A549 (cell line): ENCODE results near the gene OR14A16. TPM values are rescaled to one million over a fixed set of nuclear protein-coding genes. Genes with fewer than 3 reads are reported as not detected.

Experiments used
- ATAC-seq, 2 experiments: fragments of 200-7000 bp in 1 of 2; fragments of >200 bp in 1 of 2; cut with Nextera tagmentation in 1 of 2; cut with Tn5 transposase in 1 of 2; 3 replicates each; pipeline versions ENCODE4 v1.8.0 to v1.9.1; 2018 to 2020; ENCODE audit warnings: mild to moderate bottlenecking in 1 of 2, moderate library complexity in 1 of 2
- CTCF ChIA-PET: fragments of 300-600 bp; sonication (Branson Sonifier 250); formaldehyde crosslinking; extraction: SDS; loops from one replicate; lab custom pipeline; 2021; ENCODE audit warnings: antibody characterized with exemption, inconsistent platforms; lab: Yijun Ruan, JAX
- POLR2A ChIA-PET: fragments of 350-600 bp; formaldehyde crosslinking; extraction: SDS; loops from one replicate; lab custom pipeline; 2021; ENCODE audit warnings: antibody characterized with exemption, inconsistent platforms; lab: Yijun Ruan, JAX
- DNase-seq, 2 experiments: peaks; one replicate each; pipeline versions ENCODE4 v3.0.0 to v3.0.0-alpha.2; 2011 to 2016; ENCODE audit warnings: low read depth in 1 of 2, low spot score in 1 of 2
- FAIRE-seq: peaks from 2 replicates; lab custom pipeline; 2011; peaks lifted over from hg19 to GRCh38; lab: Jason Lieb, UNC
- H3K27ac ChIP-seq, 2 experiments: fragments of >200 bp; sonication (Bioruptor Twin); formaldehyde crosslinking; 3 replicates each; pipeline ENCODE4 v1.5.1; 2016 to 2017
- H3K4me1 ChIP-seq: fragments of >200 bp; sonication (Bioruptor Twin); formaldehyde crosslinking; 3 replicates; pipeline ENCODE4 v1.6.1; 2016
- H3K4me2 ChIP-seq: fragments of >200 bp; sonication (Bioruptor Twin); formaldehyde crosslinking; 3 replicates; pipeline ENCODE4 v1.6.1; 2016
- H3K4me3 ChIP-seq: fragments of >200 bp; sonication (Bioruptor Twin); formaldehyde crosslinking; 3 replicates; pipeline ENCODE4 v1.5.1; 2016
- H3K9me3 ChIP-seq: fragments of >200 bp; sonication (Bioruptor Twin); formaldehyde crosslinking; 3 replicates; pipeline ENCODE4 v1.6.1; 2016
- CBX2 ChIP-seq: fragments of 200-600 bp; sonication (generic); IDR thresholded peaks from 2 replicates; pipeline ENCODE4 v1.6.1; 2016; ENCODE audit warnings: low read depth, mild to moderate bottlenecking, borderline replicate concordance
- CBX8 ChIP-seq: fragments of 200-600 bp; sonication (generic); IDR thresholded peaks from 2 replicates; pipeline ENCODE4 v1.6.1; 2016
- CHD2 ChIP-seq: fragments of 150-350 bp; IDR thresholded peaks from 2 replicates; pipeline ENCODE4 v1.6.1; 2014; ENCODE audit warnings: low read length; ENCODE audit not compliant: partially characterized antibody
- CHD4 ChIP-seq: fragments of 200-600 bp; sonication (generic); IDR thresholded peaks from 2 replicates; pipeline ENCODE4 v1.6.1; 2016; ENCODE audit warnings: antibody characterized with exemption, mild to moderate bottlenecking, borderline replicate concordance
- EHMT2 ChIP-seq: fragments of 200-600 bp; sonication (generic); IDR thresholded peaks from 2 replicates; pipeline ENCODE4 v1.6.1; 2016; ENCODE audit warnings: antibody characterized with exemption, low read depth, mild to moderate bottlenecking, moderate library complexity
- EP300 ChIP-seq, 2 experiments: fragments of >200 bp; sonication (Bioruptor Twin); formaldehyde crosslinking; IDR thresholded peaks; 2 replicates in 1 of 2; 3 replicates in 1 of 2; pipeline ENCODE4 v1.6.1; 2016 to 2017
- FOSL2 ChIP-seq, 2 experiments: fragments of 450-650 bp in 1 of 2; fragments of >200 bp in 1 of 2; sonication (Bioruptor Twin) in 1 of 2; formaldehyde crosslinking; IDR thresholded peaks; 2 replicates each; pipeline versions ENCODE4 v1.5.0 to v1.6.1; 2016 to 2020; ENCODE audit warnings: mild to moderate bottlenecking in 1 of 2, moderate library complexity in 1 of 2
- FOXS1 ChIP-seq: fragments of 250-450 bp; sonication (Bioruptor Pico); IDR thresholded peaks from 2 replicates; pipeline ENCODE4 v1.5.0; 2020; ENCODE audit warnings: mild to moderate bottlenecking, moderate library complexity
- HDAC2 ChIP-seq: fragments of 200-600 bp; sonication (generic); IDR thresholded peaks from 2 replicates; pipeline ENCODE4 v1.6.1; 2016
- HOXB13 ChIP-seq: fragments of 250-450 bp; sonication (Bioruptor Pico); IDR thresholded peaks from 2 replicates; pipeline ENCODE4 v1.5.0; 2020; ENCODE audit warnings: low read depth, mild to moderate bottlenecking, moderate library complexity
- JUN ChIP-seq, 2 experiments: fragments of >200 bp; sonication (Bioruptor Twin); formaldehyde crosslinking; IDR thresholded peaks; 2 replicates in 1 of 2; 3 replicates in 1 of 2; pipeline ENCODE4 v1.6.1; 2016 to 2017
- KDM5A ChIP-seq: fragments of 200-600 bp; sonication (generic); IDR thresholded peaks from 2 replicates; pipeline ENCODE4 v1.6.1; 2016; ENCODE audit warnings: antibody characterized with exemption, mild to moderate bottlenecking
- MAFK ChIP-seq: fragments of 450-650 bp; IDR thresholded peaks from 2 replicates; pipeline ENCODE4 v1.6.1; 2014; ENCODE audit not compliant: partially characterized antibody
- MAZ ChIP-seq: fragments of 150-350 bp; IDR thresholded peaks from 2 replicates; pipeline ENCODE4 v1.6.1; 2014; ENCODE audit warnings: antibody characterized with exemption, low read depth, low read length, borderline replicate concordance
- NFE2L2 ChIP-seq: fragments of 150-350 bp; conservative IDR thresholded peaks from 2 replicates; pipeline ENCODE4 v1.6.1; 2014; ENCODE audit warnings: low read length
- NPAS2 ChIP-seq: fragments of 250-450 bp; sonication (Bioruptor Pico); IDR thresholded peaks from 2 replicates; pipeline ENCODE4 v1.8.0; 2022; ENCODE audit warnings: mild to moderate bottlenecking, moderate library complexity, borderline replicate concordance
- NR3C1 ChIP-seq: fragments of >200 bp; sonication (Bioruptor Twin); formaldehyde crosslinking; IDR thresholded peaks from 3 replicates; pipeline ENCODE4 v1.6.1; 2017
- PHF8 ChIP-seq: fragments of 200-600 bp; sonication (generic); IDR thresholded peaks from 2 replicates; pipeline ENCODE4 v1.6.1; 2016; ENCODE audit warnings: low read depth, mild to moderate bottlenecking, antibody characterized with exemption, moderate library complexity, borderline replicate concordance
- RNF2 ChIP-seq: fragments of 200-600 bp; sonication (generic); IDR thresholded peaks from 2 replicates; pipeline ENCODE4 v1.6.1; 2016; ENCODE audit warnings: low read depth, mild to moderate bottlenecking, antibody characterized with exemption, moderate library complexity, borderline replicate concordance
- SMC3 ChIP-seq: fragments of >200 bp; sonication (Bioruptor Twin); formaldehyde crosslinking; IDR thresholded peaks from 3 replicates; pipeline ENCODE4 v1.6.1; 2018; ENCODE audit warnings: inconsistent platforms
- TFCP2L1 ChIP-seq: fragments of 250-450 bp; sonication (Bioruptor Pico); IDR thresholded peaks from 2 replicates; pipeline ENCODE4 v1.5.0; 2021; ENCODE audit warnings: mild to moderate bottlenecking
- ZC3H11A ChIP-seq: fragments of 450-650 bp; IDR thresholded peaks from 2 replicates; pipeline ENCODE4 v1.6.1; 2014; ENCODE audit warnings: antibody characterized with exemption, mild to moderate bottlenecking
- ZFP36 ChIP-seq: fragments of 450-650 bp; IDR thresholded peaks from 2 replicates; pipeline ENCODE4 v1.6.1; 2014; ENCODE audit warnings: borderline replicate concordance; ENCODE audit not compliant: partially characterized antibody
- ZSCAN20 ChIP-seq: fragments of 250-450 bp; sonication (Bioruptor Pico); IDR thresholded peaks from 2 replicates; pipeline ENCODE4 v1.8.0; 2022; ENCODE audit warnings: mild to moderate bottlenecking, moderate library complexity
- WGBS: methylation state at CpG from one replicate; pipeline ENCODE4 v1.1.6; 2017; ENCODE audit errors: missing lambda C conversion rate; 5-methylcytosine and 5-hydroxymethylcytosine counted together
- polyA plus RNA-seq, 4 experiments: library from polyadenylated mRNA; depleted of rRNA in 3 of 4; stranded (reverse); fragments of >200 nt; fragmentation: RNase III in 1 of 4; extraction: RNeasy Plus Mini Kit Qiagen cat#74134 plus additional on column Dnase treatment in 1 of 4; gene quantifications; 2 replicates in 3 of 4; 3 replicates in 1 of 4; pipeline ENCODE4 v1.2.3, GENCODE V29; 2011 to 2017
- TF ChIP-seq, protein P1 (sequence below): fragments of 150-350 bp; IDR thresholded peaks from 2 replicates; pipeline ENCODE4 v1.6.1; 2014; ENCODE audit warnings: low read depth, mild to moderate bottlenecking, low read length
- TF ChIP-seq, protein P2 (sequence below): fragments of 450-650 bp; IDR thresholded peaks from 2 replicates; pipeline ENCODE4 v1.6.1; 2014; ENCODE audit warnings: antibody characterized with exemption
- TF ChIP-seq, protein P3 (sequence below): fragments of >200 bp; sonication (Bioruptor Twin); formaldehyde crosslinking; IDR thresholded peaks from 3 replicates; pipeline ENCODE4 v1.5.1; 2016

Gene OR14A16
- polyA plus RNA-seq, 2 of the 4 experiments (the other 2 are of a cell fraction), result not detected

DNA sequence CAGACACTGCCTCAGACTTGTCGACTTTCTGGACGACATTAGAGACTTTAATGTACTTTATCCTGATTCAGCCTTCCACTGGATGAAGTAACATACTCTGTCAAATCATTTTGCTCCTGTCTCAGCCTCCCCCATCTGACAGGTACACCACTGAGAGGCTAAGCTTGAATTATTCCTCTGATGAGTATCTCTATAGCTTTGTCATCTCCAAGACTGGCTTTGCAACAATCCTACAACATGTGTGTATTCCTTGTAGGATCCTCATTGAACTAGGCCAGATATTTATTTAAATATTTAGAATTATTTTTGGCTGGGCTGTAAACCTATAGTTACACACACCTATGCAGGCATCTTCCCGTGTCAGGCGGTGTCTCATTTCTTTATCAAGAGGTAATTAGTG lies 32.0 kb upstream of the OR14A16 start:
- ATAC-seq (no peak), FAIRE-seq (no peak)
- POLR2A ChIA-PET, result no interaction called here
- Histone ChIP-seq H3K9me3 (0 out of 3 replicates have a peak, but pooled peaks cover 5% of the 10 kb centered on the region), H3K4me1 (no peaks in the 10 kb centered on the region)
- CTCF ChIA-PET, result no interaction called here
- 9% methylated on average over 4 of the region's 4 CpGs for WGBS
- TF ChIP-seq FOXS1 (CRISPR knock-in tag) (no peak), PHF8 (no peak), EHMT2 (no peak), HOXB13 (CRISPR knock-in tag) (no peak), CBX8 (no peak), RNF2 (no peak), NFE2L2 (no peak), SMC3 (no peak), HDAC2 (no peak), JUN (IDR thresholded peaks at IDR 0.05) (no peak), MAFK (no peak), ZC3H11A (no peak), NPAS2 (no peak), ZSCAN20 (CRISPR knock-in tag) (no peak)
- TF ChIP-seq, all 56 proteins: peak for 0
- DNase-seq, result no peak
- H3K27ac ChIP-seq, result no peak overlapping the region
- H3K4me2 ChIP-seq, result no peak overlapping the region
- H3K4me3 ChIP-seq, result no peak overlapping the region

DNA sequence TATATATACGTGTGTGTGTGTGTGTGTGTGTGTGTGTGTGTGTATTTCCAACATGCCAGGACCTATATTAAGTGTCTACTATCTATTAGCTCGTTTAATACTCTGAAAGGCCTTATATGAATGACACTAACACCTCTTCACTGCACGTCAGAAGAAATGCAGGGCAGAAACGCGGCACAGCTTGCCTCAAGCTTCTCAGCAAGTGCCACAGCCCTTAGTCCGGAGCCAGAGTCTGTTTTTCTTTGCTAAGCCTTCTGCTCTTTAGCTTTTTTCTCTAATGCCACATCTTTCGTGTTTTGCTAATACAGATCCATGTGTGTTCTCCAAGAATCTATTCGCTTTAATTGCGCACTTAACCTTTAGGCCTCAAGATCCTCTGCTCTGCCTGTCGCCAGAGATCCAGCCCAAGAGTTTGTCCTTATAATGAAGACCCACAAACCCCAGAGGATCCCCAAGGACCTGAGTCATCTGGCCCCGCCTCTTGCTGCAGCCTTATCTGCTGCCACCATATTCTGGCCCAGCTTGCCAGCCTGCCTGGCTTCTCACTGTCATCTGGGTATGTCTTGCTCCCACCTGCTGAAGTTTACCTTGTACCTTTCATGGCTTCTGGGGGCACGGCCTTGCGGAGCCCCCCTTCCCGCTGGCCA lies 31.1 kb upstream of the OR14A16 start:
- 23% methylated on average over 13 of the region's 14 CpGs for WGBS
- no peak for FAIRE-seq
- POLR2A ChIA-PET, result no interaction called here

DNA sequence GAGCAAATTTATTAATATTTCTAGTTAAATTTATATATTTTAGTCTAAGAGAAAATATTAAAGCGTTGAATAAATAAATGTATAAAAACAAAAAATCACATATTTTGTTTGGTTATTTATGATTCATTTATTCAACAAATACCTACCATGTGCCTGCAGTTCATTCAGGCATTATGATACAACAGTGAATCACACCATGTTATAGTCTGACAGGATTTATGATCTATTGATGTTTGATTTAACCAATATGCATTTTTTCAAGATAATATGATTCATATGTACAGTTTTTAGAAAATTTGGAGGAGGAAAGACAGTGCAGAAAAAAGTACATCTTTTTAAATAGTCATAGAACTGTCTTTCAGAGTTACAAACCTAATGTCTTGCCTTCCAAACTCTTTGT lies 25.7 kb upstream of the OR14A16 start:
- Histone ChIP-seq H3K4me1 (no peaks in the 10 kb centered on the region), H3K9me3 (no peaks in the 10 kb centered on the region), H3K4me3 (no peak overlapping the region), H3K27ac (no peak overlapping the region), H3K4me2 (no peak overlapping the region)
- FAIRE-seq (no peak), ATAC-seq (no peak), DNase-seq (no peak)
- ChIA-PET POLR2A (no interaction called here), CTCF (no interaction called here)
- TF ChIP-seq, protein P1, sequence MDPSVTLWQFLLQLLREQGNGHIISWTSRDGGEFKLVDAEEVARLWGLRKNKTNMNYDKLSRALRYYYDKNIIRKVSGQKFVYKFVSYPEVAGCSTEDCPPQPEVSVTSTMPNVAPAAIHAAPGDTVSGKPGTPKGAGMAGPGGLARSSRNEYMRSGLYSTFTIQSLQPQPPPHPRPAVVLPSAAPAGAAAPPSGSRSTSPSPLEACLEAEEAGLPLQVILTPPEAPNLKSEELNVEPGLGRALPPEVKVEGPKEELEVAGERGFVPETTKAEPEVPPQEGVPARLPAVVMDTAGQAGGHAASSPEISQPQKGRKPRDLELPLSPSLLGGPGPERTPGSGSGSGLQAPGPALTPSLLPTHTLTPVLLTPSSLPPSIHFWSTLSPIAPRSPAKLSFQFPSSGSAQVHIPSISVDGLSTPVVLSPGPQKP, result no peak
- TF ChIP-seq ZFP36 (no peak), EP300 (IDR thresholded peaks at IDR 0.05) (no peak), MAZ (no peak)
- TF ChIP-seq, protein P2, sequence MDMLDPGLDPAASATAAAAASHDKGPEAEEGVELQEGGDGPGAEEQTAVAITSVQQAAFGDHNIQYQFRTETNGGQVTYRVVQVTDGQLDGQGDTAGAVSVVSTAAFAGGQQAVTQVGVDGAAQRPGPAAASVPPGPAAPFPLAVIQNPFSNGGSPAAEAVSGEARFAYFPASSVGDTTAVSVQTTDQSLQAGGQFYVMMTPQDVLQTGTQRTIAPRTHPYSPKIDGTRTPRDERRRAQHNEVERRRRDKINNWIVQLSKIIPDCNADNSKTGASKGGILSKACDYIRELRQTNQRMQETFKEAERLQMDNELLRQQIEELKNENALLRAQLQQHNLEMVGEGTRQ, result no peak
- WGBS, result 5% methylated on average over 1 of the region's 1 CpG

More for the DNA sequence above, 31.1 kb upstream of the OR14A16 start:
- DNase-seq, result no peak
- Histone ChIP-seq H3K9me3 (0 out of 3 replicates have a peak, but pooled peaks cover 5% of the 10 kb centered on the region), H3K27ac (no peak overlapping the region), H3K4me3 (no peak overlapping the region), H3K4me2 (no peak overlapping the region)
- ATAC-seq, result no peak
- CTCF ChIA-PET, result no interaction called here
- no peak for TF ChIP-seq TFCP2L1 (CRISPR knock-in tag)
- TF ChIP-seq CHD4, result no peak
- TF ChIP-seq CHD2, result no peak
- TF ChIP-seq MAZ, result no peak
- TF ChIP-seq, protein P3, sequence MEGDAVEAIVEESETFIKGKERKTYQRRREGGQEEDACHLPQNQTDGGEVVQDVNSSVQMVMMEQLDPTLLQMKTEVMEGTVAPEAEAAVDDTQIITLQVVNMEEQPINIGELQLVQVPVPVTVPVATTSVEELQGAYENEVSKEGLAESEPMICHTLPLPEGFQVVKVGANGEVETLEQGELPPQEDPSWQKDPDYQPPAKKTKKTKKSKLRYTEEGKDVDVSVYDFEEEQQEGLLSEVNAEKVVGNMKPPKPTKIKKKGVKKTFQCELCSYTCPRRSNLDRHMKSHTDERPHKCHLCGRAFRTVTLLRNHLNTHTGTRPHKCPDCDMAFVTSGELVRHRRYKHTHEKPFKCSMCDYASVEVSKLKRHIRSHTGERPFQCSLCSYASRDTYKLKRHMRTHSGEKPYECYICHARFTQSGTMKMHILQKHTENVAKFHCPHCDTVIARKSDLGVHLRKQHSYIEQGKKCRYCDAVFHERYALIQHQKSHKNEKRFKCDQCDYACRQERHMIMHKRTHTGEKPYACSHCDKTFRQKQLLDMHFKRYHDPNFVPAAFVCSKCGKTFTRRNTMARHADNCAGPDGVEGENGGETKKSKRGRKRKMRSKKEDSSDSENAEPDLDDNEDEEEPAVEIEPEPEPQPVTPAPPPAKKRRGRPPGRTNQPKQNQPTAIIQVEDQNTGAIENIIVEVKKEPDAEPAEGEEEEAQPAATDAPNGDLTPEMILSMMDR, result no peak
- TF ChIP-seq NR3C1, result no peak
- TF ChIP-seq EHMT2, result no peak
- no peak for TF ChIP-seq KDM5A
- no peak for TF ChIP-seq FOSL2 (IDR thresholded peaks at IDR 0.05)
- TF ChIP-seq FOSL2 (CRISPR knock-in tag; IDR thresholded peaks at IDR 0.05), result no peak
- TF ChIP-seq CBX2, result no peak
- no peak for TF ChIP-seq SMC3
- no peak for TF ChIP-seq ZFP36
- TF ChIP-seq, all 56 proteins: peak for 0
- no peaks in the 10 kb centered on the region for H3K4me1 ChIP-seq
